KMS-11 (cell line): ENCODE data around the gene IQSEC2.

Experiments
- H2AFZ ChIP-seq: fragments of 200-600 bp; sonication (generic); 2 replicates; pipeline ENCODE4 v1.6.1; 2016; ENCODE audit warnings: antibody characterized with exemption, mixed run types, low read depth
- H3K27ac ChIP-seq: fragments of 200-600 bp; sonication (generic); 2 replicates; pipeline ENCODE4 v1.6.1; 2016; ENCODE audit warnings: mild to moderate bottlenecking, mixed run types
- H3K27me3 ChIP-seq: fragments of 200-600 bp; sonication (generic); 2 replicates; pipeline ENCODE4 v1.6.1; 2017; ENCODE audit warnings: mild to moderate bottlenecking, low read depth, mixed run types, moderate library complexity; ENCODE audit not compliant: insufficient read depth
- H3K36me3 ChIP-seq: fragments of 200-600 bp; sonication (generic); 2 replicates; pipeline ENCODE4 v1.6.1; 2017; ENCODE audit warnings: mild to moderate bottlenecking, mixed run types; ENCODE audit not compliant: insufficient read depth
- H3K4me1 ChIP-seq: fragments of 200-600 bp; sonication (generic); 2 replicates; pipeline ENCODE4 v1.6.1; 2016; ENCODE audit warnings: mild to moderate bottlenecking, low read depth, mixed run types; ENCODE audit not compliant: poor library complexity, severe bottlenecking
- H3K4me2 ChIP-seq: fragments of 200-600 bp; sonication (generic); 2 replicates; pipeline ENCODE4 v1.7.0; 2016; ENCODE audit warnings: mild to moderate bottlenecking, mixed run types
- H3K4me3 ChIP-seq: fragments of 200-600 bp; sonication (generic); IDR thresholded peaks from 2 replicates; pipeline ENCODE4 v1.6.1; 2017; ENCODE audit warnings: low read depth, low read length, mixed read lengths; ENCODE audit not compliant: insufficient read depth
- H3K79me2 ChIP-seq: fragments of 200-600 bp; sonication (generic); 2 replicates; pipeline ENCODE4 v1.6.1; 2016; ENCODE audit warnings: low read depth, mixed run types; ENCODE audit not compliant: insufficient read depth
- H3K9ac ChIP-seq: fragments of 200-600 bp; sonication (generic); 2 replicates; pipeline ENCODE4 v1.6.1; 2016; ENCODE audit warnings: mild to moderate bottlenecking, mixed run types
- H4K20me1 ChIP-seq: fragments of 200-600 bp; sonication (generic); 2 replicates; pipeline ENCODE4 v1.6.1; 2016; ENCODE audit warnings: mild to moderate bottlenecking, mixed run types; ENCODE audit not compliant: insufficient read depth
- CTCF ChIP-seq: fragments of 200-600 bp; sonication (generic); conservative IDR thresholded peaks from 2 replicates; pipeline ENCODE4 v1.6.1; 2017; ENCODE audit warnings: low read depth, mild to moderate bottlenecking, antibody characterized with exemption, low read length, moderate library complexity, mixed read lengths

Gene IQSEC2

DNA sequence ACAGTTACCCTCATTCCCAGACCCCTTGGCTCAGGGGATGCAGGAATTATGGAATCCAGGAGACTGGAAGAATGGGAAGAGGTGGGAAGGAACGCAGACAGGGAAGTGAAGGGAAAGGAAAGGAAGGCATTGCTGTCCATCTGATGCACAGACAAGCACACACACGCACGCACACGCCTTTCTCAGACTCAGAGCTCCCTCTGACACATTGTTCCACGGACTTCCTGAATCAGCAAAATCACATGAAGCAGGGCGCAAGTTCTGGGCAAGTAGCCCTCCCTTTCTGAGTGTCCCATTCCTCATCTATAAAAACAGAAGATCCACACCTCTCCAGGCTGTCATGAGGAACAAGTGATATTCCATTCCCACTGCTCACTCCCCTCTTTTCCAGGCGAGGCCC is 13.2 kb downstream of the IQSEC2 start:
- no peak overlapping the region for H2AFZ ChIP-seq
- no peak overlapping the region for H3K4me2 ChIP-seq
- no peaks in the 10 kb centered on the region for H3K4me1 ChIP-seq
- TF ChIP-seq CTCF, result no peak
- no peaks in the 10 kb centered on the region for H3K79me2 ChIP-seq
- H4K20me1 ChIP-seq, result no peaks in the 10 kb centered on the region
- no peak overlapping the region for H3K27ac ChIP-seq
- no peaks in the 10 kb centered on the region for H3K27me3 ChIP-seq
- no peaks in the 10 kb centered on the region for H3K36me3 ChIP-seq
- no peak overlapping the region for H3K9ac ChIP-seq
- H3K4me3 ChIP-seq, result no peak overlapping the region

GRCh38 chrX:53266914-53267313 is 14.5 kb downstream of the IQSEC2 start:
- H3K79me2 ChIP-seq, result no peaks in the 10 kb centered on the region
- H3K9ac ChIP-seq, result no peak overlapping the region
- H3K27me3 ChIP-seq, result no peaks in the 10 kb centered on the region
- no peaks in the 10 kb centered on the region for H3K4me1 ChIP-seq
- no peak overlapping the region for H2AFZ ChIP-seq
- TF ChIP-seq CTCF, result no peak
- no peaks in the 10 kb centered on the region for H4K20me1 ChIP-seq
- H3K36me3 ChIP-seq, result no peaks in the 10 kb centered on the region
- no peak overlapping the region for H3K4me3 ChIP-seq
- no peak overlapping the region for H3K27ac ChIP-seq
- H3K4me2 ChIP-seq, result no peak overlapping the region

DNA sequence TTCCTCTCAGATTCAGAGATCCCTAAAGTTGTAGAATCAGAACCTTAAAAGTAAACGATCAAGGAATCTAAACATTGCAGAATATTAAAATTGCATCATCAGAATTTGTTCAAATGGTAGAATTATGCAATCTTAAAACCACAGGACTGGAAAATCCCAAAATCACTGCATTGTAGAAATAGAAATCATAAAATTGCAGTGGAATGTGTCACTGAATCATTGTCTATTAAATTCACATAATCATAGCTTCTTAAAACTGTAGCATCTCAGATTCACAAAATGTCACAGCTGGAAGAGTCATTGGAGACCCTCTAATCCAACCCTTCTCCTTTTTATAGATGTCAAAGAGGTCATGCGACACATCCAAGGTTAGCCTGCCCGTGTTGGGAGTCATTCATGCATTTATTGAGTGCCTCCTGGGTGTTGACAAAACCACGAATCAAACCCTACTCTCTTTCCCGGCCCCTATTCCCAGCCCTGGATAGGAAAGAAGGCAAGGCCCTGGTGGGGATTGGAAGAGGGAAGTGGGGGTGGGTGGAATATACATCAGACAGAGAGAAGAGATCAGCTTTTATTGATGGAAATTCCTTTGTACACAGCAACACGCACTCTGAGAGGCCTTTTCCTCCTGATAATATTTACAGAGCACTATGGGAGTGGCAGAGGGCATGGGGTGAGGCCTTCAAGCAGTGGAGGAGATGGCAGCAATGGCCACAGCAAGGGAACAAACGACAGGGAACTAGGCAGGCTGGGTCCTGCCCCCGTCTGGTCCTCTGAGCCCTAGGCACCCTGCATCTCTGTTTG is 15.4 kb downstream of the IQSEC2 start:
- H3K36me3 ChIP-seq, result no peaks in the 10 kb centered on the region
- H3K79me2 ChIP-seq, result no peaks in the 10 kb centered on the region
- no peaks in the 10 kb centered on the region for H3K4me1 ChIP-seq
- no peak overlapping the region for H2AFZ ChIP-seq
- no peaks in the 10 kb centered on the region for H3K27me3 ChIP-seq
- no peak overlapping the region for H3K27ac ChIP-seq
- no peak overlapping the region for H3K9ac ChIP-seq
- H4K20me1 ChIP-seq, result no peaks in the 10 kb centered on the region
- TF ChIP-seq CTCF, result no peak
- H3K4me3 ChIP-seq, result no peak overlapping the region
- no peak overlapping the region for H3K4me2 ChIP-seq

GRCh38 chrX:53263597-53264094 is 17.7 kb downstream of the IQSEC2 start:
- H3K36me3 ChIP-seq, result no peaks in the 10 kb centered on the region
- no peaks in the 10 kb centered on the region for H4K20me1 ChIP-seq
- H3K27me3 ChIP-seq, result no peaks in the 10 kb centered on the region
- H3K4me3 ChIP-seq, result no peak overlapping the region
- H2AFZ ChIP-seq, result no peak overlapping the region
- H3K79me2 ChIP-seq, result no peaks in the 10 kb centered on the region
- H3K27ac ChIP-seq, result no peak overlapping the region
- no peaks in the 10 kb centered on the region for H3K4me1 ChIP-seq
- H3K9ac ChIP-seq, result no peak overlapping the region
- no peak overlapping the region for H3K4me2 ChIP-seq
- no peak for TF ChIP-seq CTCF
